HEK293T (cell line): ENCODE data around the gene FAM151B.
"Not testable (repeated sequence)": the region's sequence is repeated elsewhere in the genome, so short reads cannot be mapped to it uniquely, and the experiment has no call there.

Experiments used
- CTCF ChIA-PET: fragments of 350-600 bp; formaldehyde crosslinking; extraction: SDS; loops from one replicate; lab custom pipeline; 2021; ENCODE audit warnings: antibody characterized with exemption, inconsistent platforms; lab: Yijun Ruan, JAX
- POLR2A ChIA-PET: fragments of 350-600 bp; formaldehyde crosslinking; extraction: SDS; loops from one replicate; lab custom pipeline; 2020; ENCODE audit warnings: antibody characterized with exemption, inconsistent platforms; lab: Yijun Ruan, JAX
- DNase-seq: peaks from one replicate; pipeline ENCODE4 v3.0.0; 2012; ENCODE audit warnings: mixed read lengths; ENCODE audit errors: extremely low spot score
- ARNT ChIP-seq: fragments of 450-650 bp; IDR thresholded peaks from 2 replicates; pipeline ENCODE4 v1.6.1; 2017; ENCODE audit warnings: mild to moderate bottlenecking
- BHLHE40 ChIP-seq: fragments of 450-650 bp; IDR thresholded peaks from 2 replicates; pipeline ENCODE4 v1.6.1; 2016; ENCODE audit warnings: mild to moderate bottlenecking, moderate library complexity, borderline replicate concordance
- CTBP1 ChIP-seq: fragments of 450-650 bp; IDR thresholded peaks from 2 replicates; pipeline ENCODE4 v1.6.1; 2016; ENCODE audit warnings: borderline replicate concordance
- ELF4 ChIP-seq: fragments of 450-650 bp; IDR thresholded peaks from 2 replicates; pipeline ENCODE4 v1.6.1; 2017; ENCODE audit warnings: antibody characterized with exemption
- FOXA1 ChIP-seq: fragments of 450-650 bp; IDR thresholded peaks from 2 replicates; pipeline ENCODE4 v1.6.1; 2016; ENCODE audit warnings: mild to moderate bottlenecking
- FOXK2 ChIP-seq: fragments of 450-650 bp; IDR thresholded peaks from 2 replicates; pipeline ENCODE4 v1.6.1; 2016; ENCODE audit warnings: mild to moderate bottlenecking
- FOXM1 ChIP-seq: fragments of 450-650 bp; IDR thresholded peaks from 2 replicates; pipeline ENCODE4 v1.6.1; 2017; ENCODE audit warnings: mild to moderate bottlenecking, borderline replicate concordance
- HDGF ChIP-seq: fragments of 450-650 bp; IDR thresholded peaks from 2 replicates; pipeline ENCODE4 v1.6.1; 2017; ENCODE audit warnings: antibody characterized with exemption, borderline replicate concordance
- L3MBTL2 ChIP-seq: fragments of 450-650 bp; conservative IDR thresholded peaks from 2 replicates; pipeline ENCODE4 v1.6.1; 2016; ENCODE audit warnings: mild to moderate bottlenecking
- LEF1 ChIP-seq: fragments of 450-650 bp; IDR thresholded peaks from 2 replicates; pipeline ENCODE4 v1.6.1; 2017; ENCODE audit warnings: mild to moderate bottlenecking, borderline replicate concordance
- NFRKB ChIP-seq: fragments of 450-650 bp; IDR thresholded peaks from 2 replicates; pipeline ENCODE4 v1.6.1; 2016; ENCODE audit warnings: mild to moderate bottlenecking, moderate library complexity
- PKNOX1 ChIP-seq: fragments of 450-650 bp; IDR thresholded peaks from 2 replicates; pipeline ENCODE4 v1.6.1; 2016
- SP1 ChIP-seq: fragments of 450-650 bp; IDR thresholded peaks from 2 replicates; pipeline ENCODE4 v1.6.1; 2017
- SUZ12 ChIP-seq: fragments of 450-650 bp; IDR thresholded peaks from 2 replicates; pipeline ENCODE4 v1.6.1; 2016; ENCODE audit warnings: mild to moderate bottlenecking
- TARDBP ChIP-seq: fragments of 450-650 bp; IDR thresholded peaks from 2 replicates; pipeline ENCODE4 v1.6.1; 2016
- ZNF384 ChIP-seq: fragments of 450-650 bp; IDR thresholded peaks from 2 replicates; pipeline ENCODE4 v1.6.1; 2016

FAM151B gene

GRCh38 chr5:80481019-80481893 is 6.6 kb upstream of the FAM151B start:
- ChIA-PET POLR2A (interaction anchor here (0.6 to 1.2 kb wide), 3 partner anchors 74 to 171 kb away, joined by 3 read pairs; partner anchors contain the start of gene ZFYVE16), CTCF (interaction anchor here (0.6 to 1.3 kb wide), 7 partner anchors 11 to 191 kb away, joined by 3 to 6 read pairs (median 3); no protein-coding TSS in a partner anchor)
- no peak for TF ChIP-seq FOXK2
- TF ChIP-seq TARDBP: no peak
- TF ChIP-seq PKNOX1: no peak
- TF ChIP-seq ARNT: no peak
- TF ChIP-seq L3MBTL2: no peak
- no peak for TF ChIP-seq FOXA1
- TF ChIP-seq LEF1: no peak
- no peak for TF ChIP-seq HDGF
- no peak for TF ChIP-seq BHLHE40
- TF ChIP-seq CTBP1: no peak
- TF ChIP-seq NFRKB: no peak
- TF ChIP-seq ZNF384: no peak
- no peak for TF ChIP-seq FOXM1
- peak; percentile 63 for DNase-seq

- TF ChIP-seq L3MBTL2 (no peak), ZNF384 (no peak)
- DNase-seq: no peak
- POLR2A ChIA-PET: no interaction called here
- CTCF ChIA-PET: no interaction called here
Measured at GRCh38 chr5:80482578-80482977, 5.3 kb upstream of the FAM151B start.

GRCh38 chr5:80483636-80484232 is 4.2 kb upstream of the FAM151B start:
- ChIA-PET CTCF (no interaction called here), POLR2A (no interaction called here)
- no peak for TF ChIP-seq SUZ12
- DNase-seq: no peak

GRCh38 chr5:80487444-80487828 is 464 bp upstream of the FAM151B start:
- POLR2A ChIA-PET: interaction anchor here (1.1 to 2.0 kb wide), 3 partner anchors 18 to 179 kb away, joined by 3 to 7 read pairs (median 5); partner anchors contain the start of gene DHFR

GRCh38 chr5:80491296-80491695 is 3.4 kb downstream of the FAM151B start:
- POLR2A ChIA-PET: no interaction called here
- CTCF ChIA-PET: no interaction called here
- no peak for DNase-seq
- TF ChIP-seq BHLHE40 (no peak), LEF1 (no peak), FOXM1 (no peak), NFRKB (no peak), HDGF (no peak), PKNOX1 (no peak), L3MBTL2 (no peak), SUZ12 (no peak), CTBP1 (no peak), FOXA1 (no peak), FOXK2 (no peak), SP1 (no peak)

More at GRCh38 chr5:80487444-80487828, 464 bp upstream of the FAM151B start:
- CTCF ChIA-PET: no interaction called here
- no peak for DNase-seq
- TF ChIP-seq ZNF384 (no peak), HDGF (no peak), NFRKB (no peak), SUZ12 (no peak), PKNOX1 (no peak), L3MBTL2 (no peak)

- ChIA-PET CTCF (no interaction called here), POLR2A (interaction anchor here (0.6 kb wide), 1 partner anchor 14 kb away, joined by 3 read pairs; no protein-coding TSS in a partner anchor)
- DNase-seq: no peak
- TF ChIP-seq L3MBTL2 (no peak), NFRKB (no peak), ELF4 (no peak), ZNF384 (no peak), CTBP1 (no peak)
Measured at GRCh38 chr5:80492741-80493140, 4.8 kb downstream of the FAM151B start.

GRCh38 chr5:80493443-80493842 is 5.5 kb downstream of the FAM151B start:
- CTCF ChIA-PET, DNase-seq: not testable (repeated sequence)
- POLR2A ChIA-PET: interaction anchor here (0.6 kb wide), 1 partner anchor 14 kb away, joined by 3 read pairs; no protein-coding TSS in a partner anchor
